Right kidney (tissue), 1 donor: Measurements from ENCODE around the gene TROAP.
"Not testable (repeated sequence)": the region's sequence is repeated elsewhere in the genome, so short reads cannot be mapped to it uniquely, and the experiment has no call there.

Source experiments
- DNase-seq: peaks from one replicate; pipeline ENCODE4 v3.0.0-alpha.2; 2016

TROAP gene

GRCh38 chr12:49328816-49329215 lies 5.8 kb downstream of the TROAP start:
- no peak for DNase-seq

- no peak for DNase-seq
Observed at GRCh38 chr12:49330032-49330619, 7.1 kb downstream of the TROAP start.

GRCh38 chr12:49330631-49331379 lies 7.8 kb downstream of the TROAP start:
- no peak for DNase-seq

GRCh38 chr12:49331380-49332222 lies 8.5 kb downstream of the TROAP start:
- peak; percentile 67 for DNase-seq

GRCh38 chr12:49332441-49332861 lies 9.4 kb downstream of the TROAP start:
- no peak for DNase-seq

GRCh38 chr12:49332891-49333371 lies 9.9 kb downstream of the TROAP start:
- peak; percentile 36 for DNase-seq

GRCh38 chr12:49333778-49334177 lies 10.7 kb downstream of the TROAP start:
- DNase-seq, result not testable (repeated sequence)

GRCh38 chr12:49334226-49334625 lies 11.2 kb downstream of the TROAP start:
- DNase-seq, result peak; percentile 7

- peak; percentile 28 for DNase-seq
Observed at GRCh38 chr12:49334681-49335080, 11.6 kb downstream of the TROAP start.

- DNase-seq, result peak; percentile 26
Observed at GRCh38 chr12:49335118-49335954, 12.3 kb downstream of the TROAP start.

GRCh38 chr12:49335955-49336644 lies 13.0 kb downstream of the TROAP start:
- DNase-seq, result peak; percentile 53

GRCh38 chr12:49336645-49337584 lies 13.9 kb downstream of the TROAP start, which contains the start of gene C1QL4:
Gene C1QL4 (minus strand): TSS chr12:49337188. CDS start chr12:49336477, 711 bp downstream.
- DNase-seq, result peak; percentile 84

GRCh38 chr12:49338830-49339463 lies 15.9 kb downstream of the TROAP start:
- DNase-seq, result peak; percentile 10

- peak; percentile 37 for DNase-seq
Observed at GRCh38 chr12:49339464-49339861, 16.4 kb downstream of the TROAP start.

GRCh38 chr12:49340095-49340870 lies 17.2 kb downstream of the TROAP start:
- DNase-seq, result peak; percentile 11

- peak; percentile 29 for DNase-seq
Observed at GRCh38 chr12:49340971-49341776, 18.1 kb downstream of the TROAP start.

GRCh38 chr12:49341777-49342065 lies 18.7 kb downstream of the TROAP start:
- no peak for DNase-seq
